Measurements from ENCODE around the gene PDHX.
"Not testable (repeated sequence)": the region's sequence is repeated elsewhere in the genome, so short reads cannot be mapped to it uniquely, and the experiment has no call there.

Gene PDHX

GRCh38 chr11:34916015-34916842 is at the start of gene PDHX, which contains the start of gene APIP:
TSS of gene PDHX (plus strand) at chr11:34916618. CDS start at chr11:34916656, 38 bp downstream.
TSS of gene APIP (minus strand) at chr11:34916379. CDS start at chr11:34916284, 95 bp downstream.
- DNase-seq (ENCODE audit: low spot score), result peak; percentile 95

DNA sequence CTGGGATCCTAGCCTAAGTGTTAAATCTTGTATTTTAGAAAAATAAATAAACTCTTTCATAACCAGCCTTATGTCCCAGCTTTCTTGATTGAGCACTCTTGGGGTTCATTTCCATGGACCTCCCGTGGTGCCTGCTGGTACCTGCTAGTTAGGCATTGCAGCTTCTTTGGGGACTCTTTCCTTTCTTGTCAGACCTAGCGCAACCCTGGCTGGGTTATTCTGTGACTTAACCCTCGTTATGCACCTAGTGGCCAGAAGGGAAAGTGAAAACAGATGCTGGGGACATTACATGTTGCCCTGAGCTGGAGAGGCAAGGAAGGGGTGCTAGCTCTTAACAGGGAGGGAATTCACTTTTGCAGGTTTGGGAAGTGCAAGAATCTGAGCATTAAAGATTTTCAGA is 47.0 kb upstream of the PDHX start:
- no peak for DNase-seq (ENCODE audit: low spot score)

DNA sequence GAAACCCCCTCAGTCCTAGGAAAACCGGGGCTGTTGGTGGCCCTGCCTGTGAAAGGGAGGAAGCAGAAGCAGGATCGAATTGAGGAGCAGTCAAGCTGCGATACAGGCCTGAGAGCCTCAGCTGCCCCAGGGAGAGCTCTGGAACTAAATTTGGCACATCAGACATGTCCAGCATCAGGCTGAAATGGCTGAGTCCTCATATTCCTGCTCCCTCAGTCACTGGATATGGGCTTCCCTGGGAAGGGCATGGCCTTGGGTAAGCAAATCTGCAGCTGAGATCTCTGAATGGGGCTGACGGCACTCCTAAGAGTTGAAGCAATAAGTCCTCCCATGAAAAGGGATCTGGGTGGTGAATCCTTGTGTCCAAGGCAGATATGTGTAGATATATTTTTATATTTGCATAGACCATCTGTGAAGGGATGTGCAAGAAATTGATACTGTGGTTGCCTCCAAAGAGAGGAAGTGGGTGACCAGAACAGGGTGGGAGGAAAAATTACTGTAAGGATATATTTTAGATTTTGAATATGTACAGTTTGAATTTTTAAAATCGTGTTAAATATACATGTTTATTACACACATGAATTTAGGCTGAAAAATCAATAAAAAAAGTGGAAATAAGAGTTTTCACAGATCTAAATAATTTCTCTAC is 45.7 kb upstream of the PDHX start:
- DNase-seq (ENCODE audit: low spot score), result no peak

GRCh38 chr11:34874202-34874601 is 42.2 kb upstream of the PDHX start:
- no peak for DNase-seq (ENCODE audit: low spot score)

DNA sequence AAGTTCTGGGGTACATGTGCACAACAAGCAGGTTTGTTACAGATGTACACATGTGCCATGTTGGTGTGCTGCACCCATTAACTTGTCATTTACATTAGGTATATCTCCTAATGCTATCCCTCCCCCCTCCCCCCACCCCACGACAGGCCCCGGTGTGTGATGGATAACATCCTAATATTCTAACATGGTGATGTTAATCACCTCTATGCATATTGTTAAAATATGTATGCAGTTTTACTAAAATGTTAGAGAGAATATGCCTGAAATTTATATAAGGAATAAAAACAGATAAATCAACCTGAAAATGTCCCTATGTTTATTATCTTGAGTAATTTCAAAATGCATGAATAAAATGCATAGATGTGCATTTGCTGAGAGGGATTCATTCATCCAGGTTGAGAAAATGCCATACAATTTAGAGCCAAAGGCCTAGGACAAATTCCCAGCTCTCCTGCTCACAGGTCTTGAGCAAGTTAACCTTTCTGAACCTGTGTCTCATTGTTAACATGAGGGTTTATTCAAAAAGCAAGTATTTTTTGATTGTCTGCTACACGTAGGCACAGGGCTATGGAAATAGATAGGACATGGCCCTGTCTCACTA is 38.9 kb upstream of the PDHX start:
- no peak for DNase-seq (ENCODE audit: low spot score)

DNA sequence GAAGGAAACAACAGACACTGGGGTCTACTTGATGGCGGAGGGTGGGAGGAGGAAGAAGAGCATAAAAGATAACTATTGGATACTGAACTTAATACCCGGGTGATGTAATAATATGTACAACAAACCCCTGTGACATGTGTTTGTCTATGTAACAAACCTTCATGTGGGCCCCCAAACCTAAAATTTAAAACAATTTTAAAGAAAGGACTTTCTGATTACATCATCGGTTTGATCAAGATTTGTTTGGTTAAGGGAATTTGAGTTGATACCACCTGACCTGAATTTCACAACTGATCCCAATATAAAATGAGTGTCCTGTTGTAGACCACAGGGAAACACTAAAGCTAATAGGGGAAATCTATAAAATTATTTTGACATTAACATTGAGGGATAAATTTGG is 34.5 kb upstream of the PDHX start:
- no peak for DNase-seq (ENCODE audit: low spot score)

DNA sequence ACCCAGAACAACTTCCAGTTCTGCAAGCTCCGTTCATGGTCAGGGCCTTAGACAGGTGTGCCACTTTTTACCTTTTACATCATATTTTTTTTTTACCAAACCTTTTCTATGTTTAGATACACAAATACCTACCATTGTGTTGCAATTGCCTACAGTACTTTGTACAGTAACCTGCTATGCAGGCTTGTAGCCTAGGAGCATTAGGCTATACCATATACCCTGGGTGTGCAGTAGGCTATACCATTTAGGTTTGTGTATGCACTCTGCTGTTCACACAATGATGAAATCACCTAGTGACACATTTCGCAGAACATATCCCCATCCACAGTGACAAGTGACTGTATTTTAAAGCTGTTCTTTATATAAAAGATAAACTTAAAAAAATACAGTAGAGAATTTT is 29.8 kb upstream of the PDHX start:
- DNase-seq (ENCODE audit: low spot score), result no peak

DNA sequence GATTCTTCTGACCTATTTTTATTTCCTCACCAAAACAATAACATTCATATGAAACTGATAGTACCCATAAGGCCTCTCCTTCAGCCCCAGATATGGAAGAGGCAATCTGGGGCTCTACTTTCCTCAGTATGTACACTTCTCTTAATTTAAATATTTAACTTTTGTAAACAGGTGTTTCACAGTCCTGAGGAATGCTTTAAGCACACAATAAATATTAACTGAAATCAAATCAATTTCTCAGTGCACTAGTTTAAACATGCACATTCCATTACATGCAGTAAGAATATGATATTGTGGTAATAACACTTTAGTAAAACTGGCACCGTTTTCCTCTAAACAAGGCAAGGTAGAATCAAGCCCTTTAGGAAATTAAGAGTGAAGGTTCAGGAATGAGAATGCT is 29.2 kb upstream of the PDHX start:
- DNase-seq (ENCODE audit: low spot score), result no peak

GRCh38 chr11:34890089-34890488 is 26.3 kb upstream of the PDHX start:
- peak; percentile 11 for DNase-seq (ENCODE audit: low spot score)

DNA sequence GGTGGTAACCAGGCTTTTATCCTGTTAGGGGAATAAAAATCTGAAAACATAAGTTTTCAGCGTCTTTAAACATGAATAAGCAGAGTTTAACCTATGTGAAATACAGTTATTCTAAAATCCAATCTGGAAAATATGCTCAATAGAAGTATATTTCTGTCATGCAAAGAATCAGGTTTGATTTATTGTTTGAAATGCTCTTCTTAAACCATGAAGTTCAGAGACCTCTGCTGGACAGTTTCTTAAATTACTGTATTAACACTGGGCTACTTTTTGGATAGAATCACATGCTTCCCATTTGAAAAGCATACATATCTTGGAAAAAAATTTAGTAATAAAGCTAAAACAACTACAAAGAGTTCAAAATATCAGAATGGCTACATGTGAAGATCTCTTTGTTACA is 25.6 kb upstream of the PDHX start:
- peak; percentile 67 for DNase-seq (ENCODE audit: low spot score)

DNA sequence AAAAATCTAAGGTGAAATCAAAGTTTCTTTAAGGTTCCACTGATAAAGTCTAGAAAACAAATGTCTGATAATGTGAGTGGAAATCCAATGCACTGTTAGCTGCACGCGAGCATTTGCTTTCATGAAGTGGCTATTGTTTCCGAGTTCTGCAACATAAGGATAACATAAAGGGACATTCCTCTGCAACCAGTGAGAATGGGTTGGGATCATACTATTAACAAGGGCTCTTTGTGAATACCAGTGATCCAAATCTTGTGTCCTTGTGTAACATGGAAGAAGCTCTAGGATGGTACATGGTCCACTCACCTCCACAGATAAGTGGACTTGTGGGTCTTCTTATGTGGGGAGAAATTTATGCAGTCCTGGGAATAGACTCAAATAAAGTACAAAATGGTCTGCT is 24.8 kb upstream of the PDHX start:
- DNase-seq (ENCODE audit: low spot score), result no peak

DNA sequence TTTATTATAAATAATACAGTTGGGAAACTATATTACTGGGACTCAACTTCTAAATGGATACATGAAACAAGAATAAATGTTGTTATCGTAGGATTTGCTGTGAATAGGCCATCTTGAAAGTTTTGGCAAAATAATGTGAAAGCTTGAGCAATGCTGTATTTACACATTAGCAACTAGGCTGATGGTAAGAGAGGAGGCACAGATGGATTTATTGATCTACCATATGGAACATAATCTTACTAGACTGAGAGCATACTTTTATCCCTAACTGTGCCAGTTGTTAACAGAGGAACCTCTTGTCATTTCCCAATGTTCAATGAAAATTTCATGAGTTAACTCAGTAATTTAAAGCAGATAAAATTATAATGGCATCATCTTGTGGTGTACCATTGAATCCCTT is 23.0 kb upstream of the PDHX start:
- no peak for DNase-seq (ENCODE audit: low spot score)

GRCh38 chr11:34896191-34896590 is 20.2 kb upstream of the PDHX start:
- not testable (repeated sequence) for DNase-seq (ENCODE audit: low spot score)

DNA sequence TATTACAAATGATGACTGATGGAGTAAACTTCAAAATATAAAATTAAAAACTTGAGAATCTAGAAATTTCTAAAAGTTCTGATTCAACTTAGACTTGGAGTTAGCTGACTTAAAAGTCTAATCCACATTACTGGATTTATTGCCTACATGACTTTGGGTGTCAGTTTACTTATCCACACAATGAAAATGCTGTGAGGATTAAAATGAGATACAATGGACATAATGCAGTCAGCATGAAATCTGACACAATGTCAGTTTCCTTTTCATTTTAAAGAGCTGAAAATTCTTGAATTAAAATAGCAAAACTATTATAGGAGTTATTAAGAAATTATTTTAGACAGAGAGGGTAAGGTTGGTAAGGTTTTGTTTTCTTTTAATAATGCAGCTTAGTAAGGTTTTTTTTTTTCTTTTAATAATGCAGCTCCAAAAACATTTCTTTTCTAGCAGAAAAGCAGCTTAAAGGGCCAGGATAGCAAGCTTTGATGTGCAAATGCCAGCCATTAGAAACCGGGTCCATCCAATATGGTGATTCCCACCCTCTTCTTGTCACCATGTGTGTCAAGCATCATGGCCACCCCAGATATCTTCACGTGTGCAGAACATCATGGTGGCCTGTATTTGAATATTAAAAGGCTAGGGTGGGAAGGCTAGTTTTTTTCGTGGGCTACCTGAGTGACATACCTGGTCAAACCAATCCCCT is 19.1 kb upstream of the PDHX start:
- no peak for DNase-seq (ENCODE audit: low spot score)

- DNase-seq (ENCODE audit: low spot score), result no peak
Measured at GRCh38 chr11:34898474-34898873, 17.9 kb upstream of the PDHX start.

GRCh38 chr11:34899633-34900016 is 16.8 kb upstream of the PDHX start:
- DNase-seq (ENCODE audit: low spot score), result no peak

DNA sequence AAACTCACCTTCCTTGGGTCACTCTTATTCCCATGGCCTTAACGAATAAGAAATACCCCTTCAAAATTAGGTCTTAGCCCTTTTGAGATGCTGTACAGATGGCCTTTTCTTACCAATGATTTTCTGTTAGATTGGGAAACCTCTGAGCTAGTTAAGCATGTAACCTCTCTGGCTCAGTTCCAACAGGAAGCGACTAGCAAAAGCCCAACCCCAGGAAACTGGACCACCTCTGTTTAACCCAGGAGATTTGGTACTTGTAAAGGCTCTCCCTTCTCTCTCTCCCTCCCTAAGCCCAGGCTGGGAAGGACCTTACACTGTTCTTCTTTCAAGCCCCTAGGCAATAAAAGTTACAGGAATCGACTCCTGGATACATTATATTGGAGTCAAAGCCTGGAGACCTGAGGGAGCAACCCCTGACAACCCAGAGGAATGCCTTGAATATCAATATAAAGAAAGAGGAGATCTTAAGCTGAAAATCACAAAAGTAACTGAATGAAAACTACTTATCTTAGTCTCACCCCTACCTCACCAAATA is 11.9 kb upstream of the PDHX start:
- DNase-seq (ENCODE audit: low spot score), result no peak

DNA sequence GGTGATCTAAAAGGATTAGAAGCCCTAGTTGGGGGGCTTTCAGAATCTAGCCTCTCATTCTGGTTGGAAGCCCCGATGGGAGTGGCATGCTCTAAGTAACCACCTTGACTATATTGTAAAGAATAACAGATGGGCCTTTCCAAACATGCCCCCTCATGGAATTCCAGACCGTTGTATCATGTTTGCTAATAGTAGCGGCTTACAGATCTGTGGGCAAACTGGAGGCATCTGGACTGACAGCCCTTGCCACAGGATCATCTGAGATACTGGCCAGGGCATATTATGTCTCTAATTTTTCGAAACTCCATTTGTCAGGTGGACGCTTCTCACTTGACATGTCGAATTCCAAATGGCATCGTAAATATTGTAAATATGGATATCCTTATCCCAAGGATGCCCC is 10.8 kb upstream of the PDHX start:
- DNase-seq (ENCODE audit: low spot score), result no peak

GRCh38 chr11:34907934-34908593 is 8.4 kb upstream of the PDHX start:
- no peak for DNase-seq (ENCODE audit: low spot score)

- no peak for DNase-seq (ENCODE audit: low spot score)
Measured at GRCh38 chr11:34909415-34909814, 7.0 kb upstream of the PDHX start.

- DNase-seq (ENCODE audit: low spot score), result no peak
Measured at GRCh38 chr11:34909955-34910354, 6.5 kb upstream of the PDHX start.

GRCh38 chr11:34910817-34911216 is 5.6 kb upstream of the PDHX start:
- no peak for DNase-seq (ENCODE audit: low spot score)
